ENCODE data around the gene LCLAT1.

DNA sequence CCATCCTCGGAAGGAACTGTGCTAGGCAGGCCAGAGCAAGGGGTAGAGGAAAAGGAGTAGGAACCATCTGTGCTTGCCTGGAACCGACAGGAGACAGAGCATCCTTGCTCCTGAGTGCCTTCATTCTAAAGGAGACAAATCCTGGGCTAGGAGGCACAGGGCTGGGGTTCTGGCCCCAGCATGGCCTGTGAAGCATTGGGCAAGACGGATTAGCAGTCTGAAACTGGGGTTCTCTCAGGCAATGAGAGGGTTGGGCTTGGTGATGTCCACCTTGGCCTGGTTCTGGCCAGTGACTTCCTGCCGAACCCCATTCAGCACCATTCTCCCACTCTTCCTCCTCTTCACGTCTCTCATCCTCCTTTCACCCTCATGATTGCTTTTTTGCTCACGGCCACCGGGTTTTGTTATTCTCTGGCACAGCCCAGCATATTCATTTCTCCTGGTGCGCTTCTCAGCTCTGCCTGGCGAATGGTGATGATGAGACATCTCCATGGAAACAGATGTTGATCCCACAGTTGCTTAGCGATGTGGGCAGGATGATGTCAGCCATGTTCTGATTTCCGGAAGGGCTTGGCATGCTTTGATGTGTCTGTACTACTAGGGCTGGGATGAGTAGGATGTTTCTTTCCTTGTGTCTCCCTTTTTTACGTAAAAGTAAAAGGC is 232.5 kb downstream of the LCLAT1 start:
- no peak for TF ChIP-seq POLR2AphosphoS5 (IDR thresholded peaks at IDR 0.05; ENCODE audit: borderline replicate concordance, low read depth, low read length)
- no peak for TF ChIP-seq EZH2 (IDR thresholded peaks at IDR 0.05)

Measured in SK-N-MC (cell line).